Epidermal melanocyte (primary cell): ENCODE data around the gene OR8G1.
"Not testable (repeated sequence)": the region's sequence is repeated elsewhere in the genome, so short reads cannot be mapped to it uniquely, and the experiment has no call there.

Experiments
- DNase-seq: peaks from one replicate; pipeline ENCODE4 v3.0.0; 2011; ENCODE audit warnings: low spot score; ENCODE audit not compliant: insufficient read length

The OR8G1 gene

GRCh38 chr11:124238512-124238911, 2.4 kb upstream of the OR8G1 start:
- no peak for DNase-seq

GRCh38 chr11:124249869-124250268, 9.0 kb downstream of the OR8G1 start:
- DNase-seq = not testable (repeated sequence)

- no peak for DNase-seq
Observed at GRCh38 chr11:124256076-124256475, 15.2 kb downstream of the OR8G1 start, which contains the start of gene OR8G5. TSS of gene OR8G5 (plus strand) at chr11:124256376. CDS start at chr11:124264932, 8,556 bp downstream.

- not testable (repeated sequence) for DNase-seq
Observed at GRCh38 chr11:124265041-124265440, 24.1 kb downstream of the OR8G1 start.

- not testable (repeated sequence) for DNase-seq
Observed at GRCh38 chr11:124270886-124271285, 30.0 kb downstream of the OR8G1 start.

GRCh38 chr11:124274000-124274399, 33.1 kb downstream of the OR8G1 start:
- DNase-seq = no peak

- DNase-seq = no peak
Observed at GRCh38 chr11:124276081-124276480, 35.2 kb downstream of the OR8G1 start.

GRCh38 chr11:124277207-124277606, 36.3 kb downstream of the OR8G1 start:
- DNase-seq = no peak

GRCh38 chr11:124277804-124278203, 36.9 kb downstream of the OR8G1 start:
- no peak for DNase-seq

- DNase-seq = no peak
Observed at GRCh38 chr11:124278261-124278660, 37.4 kb downstream of the OR8G1 start.

GRCh38 chr11:124285610-124286344, 44.9 kb downstream of the OR8G1 start:
- DNase-seq = no peak

GRCh38 chr11:124294687-124295086, 53.8 kb downstream of the OR8G1 start:
- DNase-seq = no peak

GRCh38 chr11:124296016-124296415, 55.1 kb downstream of the OR8G1 start:
- no peak for DNase-seq

- DNase-seq = no peak
Observed at GRCh38 chr11:124297921-124298320, 57.0 kb downstream of the OR8G1 start.

GRCh38 chr11:124301548-124301947, 60.7 kb downstream of the OR8G1 start:
- no peak for DNase-seq

- no peak for DNase-seq
Observed at GRCh38 chr11:124302347-124303125, 61.6 kb downstream of the OR8G1 start.
